ENCODE data around the gene MPDU1. TPM values are rescaled to one million over a fixed set of nuclear protein-coding genes. Genes with fewer than 3 reads are reported as not detected.
"Not testable (repeated sequence)": the region's sequence is repeated elsewhere in the genome, so short reads cannot be mapped to it uniquely, and the experiment has no call there.

MPDU1 gene
- total RNA-seq, 1 donor from 2014 or later, result 83.7 TPM

GRCh38 chr17:7592422-7593021 lies 8.9 kb downstream of the MPDU1 start:
- no peak for DNase-seq (ENCODE audit: low read depth, low spot score)
- H3K27me3 Mint-ChIP-seq (ENCODE audit: low read depth), result peaks cover 6% of the 10 kb centered on the region
- H3K9me3 Mint-ChIP-seq, result no peaks in the 10 kb centered on the region
- H3K4me1 Mint-ChIP-seq, result peaks cover 5% of the 10 kb centered on the region
- peak overlapping the region; percentile 41 for H3K4me3 Mint-ChIP-seq
- H3K27ac Mint-ChIP-seq (ENCODE audit: unreplicated experiment), result no peak overlapping the region
- peaks cover 25% of the 10 kb centered on the region for H3K36me3 Mint-ChIP-seq (ENCODE audit: low read depth)
- TF ChIP-seq CTCF (conservative IDR thresholded peaks at IDR 0.05), result no peak

- DNase-seq (ENCODE audit: low read depth, low spot score), result no peak
- TF ChIP-seq CTCF (conservative IDR thresholded peaks at IDR 0.05), result no peak
- H3K9me3 Mint-ChIP-seq, result no peaks in the 10 kb centered on the region
- H3K4me1 Mint-ChIP-seq, result peaks cover 5% of the 10 kb centered on the region
- H3K4me3 Mint-ChIP-seq, result peak overlapping the region; percentile 13
- peak overlapping the region; percentile 5 for H3K27ac Mint-ChIP-seq (ENCODE audit: unreplicated experiment)
- peaks cover 6% of the 10 kb centered on the region for H3K27me3 Mint-ChIP-seq (ENCODE audit: low read depth)
- peaks cover 25% of the 10 kb centered on the region for H3K36me3 Mint-ChIP-seq (ENCODE audit: low read depth)
Observed at GRCh38 chr17:7593296-7593695, 9.6 kb downstream of the MPDU1 start.

GRCh38 chr17:7597561-7597960 lies 13.9 kb downstream of the MPDU1 start:
- peaks cover 26% of the 10 kb centered on the region for H3K36me3 Mint-ChIP-seq (ENCODE audit: low read depth)
- H3K4me1 Mint-ChIP-seq, H3K4me3 Mint-ChIP-seq: not testable (repeated sequence)

GRCh38 chr17:7606280-7606679 lies 22.6 kb downstream of the MPDU1 start:
- no peak for TF ChIP-seq CTCF (conservative IDR thresholded peaks at IDR 0.05)
- Mint-ChIP-seq H3K27ac (ENCODE audit: unreplicated experiment) (no peak overlapping the region), H3K4me3 (peak overlapping the region; percentile 6), H3K4me1 (peaks cover 19% of the 10 kb centered on the region), H3K36me3 (ENCODE audit: low read depth) (peaks cover 19% of the 10 kb centered on the region), H3K9me3 (no peaks in the 10 kb centered on the region), H3K27me3 (ENCODE audit: low read depth) (no peaks in the 10 kb centered on the region)
- no peak for DNase-seq (ENCODE audit: low read depth, low spot score)

More at GRCh38 chr17:7597561-7597960, 13.9 kb downstream of the MPDU1 start:
- H3K27me3 Mint-ChIP-seq (ENCODE audit: low read depth); DNase-seq (ENCODE audit: low read depth, low spot score); H3K9me3 Mint-ChIP-seq; H3K27ac Mint-ChIP-seq (ENCODE audit: unreplicated experiment): not testable (repeated sequence)

GRCh38 chr17:7610641-7611040 lies 27.0 kb downstream of the MPDU1 start:
- no peak overlapping the region for H3K27ac Mint-ChIP-seq (ENCODE audit: unreplicated experiment)

More at GRCh38 chr17:7610641-7611040, 27.0 kb downstream of the MPDU1 start:
- Mint-ChIP-seq H3K4me3 (peak overlapping the region; percentile 69), H3K9me3 (no peaks in the 10 kb centered on the region), H3K4me1 (peaks cover 50% of the 10 kb centered on the region), H3K36me3 (ENCODE audit: low read depth) (peaks cover 6% of the 10 kb centered on the region), H3K27me3 (ENCODE audit: low read depth) (peaks cover 2% of the 10 kb centered on the region)
- no peak for DNase-seq (ENCODE audit: low read depth, low spot score)
- no peak for TF ChIP-seq CTCF (conservative IDR thresholded peaks at IDR 0.05)

Measured in neural crest cell (in vitro differentiated cells).